ENCODE results near the gene SERPIND1. TPM values are rescaled to one million over a fixed set of nuclear protein-coding genes. Genes with fewer than 3 reads are reported as not detected.

Gene SERPIND1
- total RNA-seq, 4 donors from 2014 or later: 0.46 to 0.83 (median 0.50) TPM; not detected in 1

- Histone ChIP-seq H3K27ac (replicated peaks in 1 of 4) (no peak overlapping the region), H3K4me1 (no peaks in the 10 kb centered on the region), H3K36me3 (peaks cover 14 to 51% (median 23%) of the 10 kb centered on the region in 4 donors), H3K27me3 (no peaks in the 10 kb centered on the region), H3K4me3 (no peak overlapping the region), H3K9me3 (no peaks in the 10 kb centered on the region)
- intact Hi-C loops (cut with DNase I): no loop called here
- no peak for DNase-seq (ENCODE audit: extremely low spot score)
- WGBS: 85% methylated on average over 9 of the region's 9 CpGs
- TF ChIP-seq EP300 (IDR thresholded peaks at IDR 0.05) (no peak), CTCF (IDR thresholded peaks at IDR 0.05) (no peak), POLR2A (IDR thresholded peaks at IDR 0.05; ENCODE audit: low read depth) (no peak), POLR2AphosphoS5 (IDR thresholded peaks at IDR 0.05) (no peak)
These were observed 1.8 kb upstream of the SERPIND1 start for GRCh38 chr22:20771918-20772625.

GRCh38 chr22:20774882-20775281 is 969 bp downstream of the SERPIND1 start:
- no peak overlapping the region for H3K27ac ChIP-seq (replicated peaks in 1 of 4)

GRCh38 chr22:20775342-20775895 is 1.5 kb downstream of the SERPIND1 start:
- intact Hi-C loops (cut with DNase I): no loop called here

More at GRCh38 chr22:20774882-20775281, 969 bp downstream of the SERPIND1 start:
- no peak for TF ChIP-seq CTCF (IDR thresholded peaks at IDR 0.05)
- WGBS: 93% methylated on average over 4 of the region's 4 CpGs
- H3K4me3 ChIP-seq: no peak overlapping the region
- H3K4me1 ChIP-seq: peaks cover 0 to 6% (median 0%) of the 10 kb centered on the region in 4 donors
- H3K36me3 ChIP-seq: peaks cover 16 to 68% (median 27%) of the 10 kb centered on the region in 4 donors
- H3K27me3 ChIP-seq: no peaks in the 10 kb centered on the region
- H3K9me3 ChIP-seq: no peaks in the 10 kb centered on the region
- DNase-seq (ENCODE audit: extremely low spot score): no peak
- intact Hi-C loops (cut with DNase I): no loop called here

GRCh38 chr22:20776624-20777405 is 2.9 kb downstream of the SERPIND1 start:
- no peak for TF ChIP-seq POLR2A (IDR thresholded peaks at IDR 0.05; ENCODE audit: low read depth)
- Histone ChIP-seq H3K4me1 (peaks cover 0 to 6% (median 0%) of the 10 kb centered on the region in 4 donors), H3K4me3 (no peak overlapping the region), H3K27me3 (no peaks in the 10 kb centered on the region), H3K36me3 (peaks cover 16 to 75% (median 35%) of the 10 kb centered on the region in 4 donors), H3K9me3 (no peaks in the 10 kb centered on the region), H3K27ac (replicated peaks in 1 of 4) (peak overlapping the region in 2 of 4 donors; percentile 39 to 42)
- DNase-seq (ENCODE audit: extremely low spot score): no peak
- intact Hi-C loops (cut with DNase I): no loop called here
- 92% methylated on average over 17 of the region's 17 CpGs for WGBS

More at GRCh38 chr22:20775342-20775895, 1.5 kb downstream of the SERPIND1 start:
- no peak for DNase-seq (ENCODE audit: extremely low spot score)
- H3K36me3 ChIP-seq: peaks cover 16 to 68% (median 29%) of the 10 kb centered on the region in 4 donors
- TF ChIP-seq CTCF (IDR thresholded peaks at IDR 0.05): no peak
- TF ChIP-seq EP300 (IDR thresholded peaks at IDR 0.05): no peak
- TF ChIP-seq POLR2A (IDR thresholded peaks at IDR 0.05; ENCODE audit: low read depth): no peak
- TF ChIP-seq POLR2AphosphoS5 (IDR thresholded peaks at IDR 0.05): no peak
- no peak overlapping the region for H3K27ac ChIP-seq (replicated peaks in 1 of 4)
- H3K9me3 ChIP-seq: no peaks in the 10 kb centered on the region
- peaks cover 0 to 6% (median 0%) of the 10 kb centered on the region in 4 donors for H3K4me1 ChIP-seq
- H3K27me3 ChIP-seq: no peaks in the 10 kb centered on the region
- WGBS: 77% methylated on average over 4 of the region's 4 CpGs
- H3K4me3 ChIP-seq: no peak overlapping the region

Measured in esophagus muscularis mucosa (tissue), 4 donors.